Measurements from ENCODE around the gene LMOD2. TPM values are rescaled to one million over a fixed set of nuclear protein-coding genes. Genes with fewer than 3 reads are reported as not detected.

Gene LMOD2
- total RNA-seq, 4 donors from 2014 or later: not detected

DNA sequence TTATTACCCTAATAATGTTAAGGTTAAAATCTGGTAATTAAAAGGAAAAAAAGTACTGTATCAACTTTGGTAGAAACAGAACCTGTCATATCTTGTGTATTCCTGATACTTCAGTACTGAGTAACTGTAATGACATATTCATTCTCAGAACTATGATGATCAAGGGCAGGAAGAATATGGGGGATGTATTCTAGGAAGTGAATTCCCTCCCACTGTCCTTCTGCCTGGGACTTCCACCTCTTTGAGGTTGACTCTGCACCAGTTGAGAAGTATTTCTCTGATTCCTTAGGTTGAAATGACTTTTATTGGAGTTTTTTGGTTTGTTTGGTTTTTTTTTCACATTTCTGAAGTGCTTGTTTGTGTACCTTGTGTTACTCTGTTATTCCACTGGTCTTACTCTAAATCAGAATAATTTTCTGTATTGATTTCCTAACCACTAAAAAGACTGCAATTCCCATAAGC lies 56.2 kb downstream of the LMOD2 start:
- Histone ChIP-seq H3K27ac (no peak overlapping the region), H3K27me3 (no peaks in the 10 kb centered on the region), H3K36me3 (peaks cover 0 to 22% (median 10%) of the 10 kb centered on the region in 3 donors), H3K4me3 (no peak overlapping the region), H3K4me1 (peaks cover 0 to 21% (median 0%) of the 10 kb centered on the region in 3 donors), H3K9me3 (no peaks in the 10 kb centered on the region)
- no peak for DNase-seq
- TF ChIP-seq POLR2A (IDR thresholded peaks at IDR 0.05) (no peak), CTCF (IDR thresholded peaks at IDR 0.05) (no peak)
- intact Hi-C loops (cut with DNase I): no loop called here

DNA sequence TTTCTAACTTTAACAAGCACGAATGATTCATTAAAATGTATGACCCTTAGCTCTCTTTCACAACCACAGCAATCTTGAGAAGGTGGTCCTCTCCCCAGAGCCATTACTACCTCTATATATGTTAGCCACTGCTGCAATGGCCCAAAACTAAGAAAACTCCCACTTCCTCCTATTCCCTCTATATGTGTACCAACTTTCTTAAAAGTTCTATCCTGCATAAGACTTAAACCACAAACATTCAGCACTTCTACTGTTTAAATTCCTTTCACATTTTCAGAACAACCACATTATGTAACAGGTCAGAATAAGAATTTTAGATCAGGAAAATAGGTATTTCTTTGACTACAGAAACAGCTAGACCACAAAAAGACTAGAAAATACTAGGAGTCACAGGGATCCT lies 57.0 kb downstream of the LMOD2 start:
- Histone ChIP-seq H3K27me3 (no peaks in the 10 kb centered on the region), H3K4me1 (peaks cover 0 to 21% (median 0%) of the 10 kb centered on the region in 3 donors), H3K27ac (no peak overlapping the region), H3K9me3 (no peaks in the 10 kb centered on the region), H3K36me3 (peaks cover 0 to 15% (median 6%) of the 10 kb centered on the region in 3 donors), H3K4me3 (no peak overlapping the region)
- no peak for DNase-seq
- intact Hi-C loops (cut with DNase I): no loop called here
- WGBS, 2 donors: 41 to 42% methylated on average over 1 of the region's 1 CpG
- TF ChIP-seq CTCF (IDR thresholded peaks at IDR 0.05) (no peak), POLR2A (IDR thresholded peaks at IDR 0.05) (no peak)

Other genes starting within 250 kb of the LMOD2 start
- under 1 TPM in 1 of 4 donors, not detected in 3; 0.27 TPM for gene IQUB, start 121.3 kb upstream of the LMOD2 start, total RNA-seq
- 10 to 100 TPM; 17.1 to 55.6 (median 43.8) TPM for gene NDUFA5, start 98.0 kb upstream of the LMOD2 start, total RNA-seq
- not detected for gene ASB15, start 54.0 kb upstream of the LMOD2 start, total RNA-seq
- 10 to 100 TPM; 26.0 to 34.6 (median 31.3) TPM for gene WASL, start 93.1 kb downstream of the LMOD2 start, total RNA-seq
- gene HYAL4, start 189.3 kb downstream of the LMOD2 start, total RNA-seq: 1 to 10 TPM in 2 of 4 donors, not detected in 2; 1.3 to 3.0 TPM

Measured in esophagus squamous epithelium (tissue), 5 donors.